Measurements from ENCODE around the gene CCDC33.

The CCDC33 gene

GRCh38 chr15:74318376-74319137, 82.4 kb downstream of the CCDC33 start:
- no peak overlapping the region for H3K27ac ChIP-seq (ENCODE audit: insufficient read depth in 1 of 2, low read depth in 1 of 2, low read length in 2 of 2, poor library complexity in 1 of 2, severe bottlenecking in 2 of 2)
- no peaks in the 10 kb centered on the region for H3K27me3 ChIP-seq (replicated peaks in 2 of 5; ENCODE audit: control insufficient read depth in 4 of 5, insufficient read depth in 5 of 5, low read length in 4 of 5)
- no peaks in the 10 kb centered on the region for H3K36me3 ChIP-seq (ENCODE audit: control insufficient read depth in 4 of 4, insufficient read depth in 4 of 4, low read length in 3 of 4)
- peaks cover 2 to 76% (median 50%) of the 10 kb centered on the region in 4 experiments for H3K4me1 ChIP-seq (ENCODE audit: control extremely low read depth in 1 of 4, control insufficient read depth in 4 of 4, insufficient read depth in 4 of 4, low read length in 3 of 4)
- 90% methylated on average over 4 of the region's 6 CpGs for WGBS (ENCODE audit: insufficient coverage)
- DNase-seq = peak in 2 of 3 donors; percentile 49 to 52
- H3K4me3 ChIP-seq (ENCODE audit: control insufficient read depth in 1 of 7, extremely low read depth in 1 of 7, insufficient read depth in 4 of 7, low read depth in 2 of 7, low read length in 6 of 7) = no peak overlapping the region
- ChIA-PET CTCF (interaction anchor here (0.6 to 0.9 kb wide), 2 partner anchors 146 to 192 kb away, joined by 3 read pairs; no protein-coding TSS in a partner anchor), POLR2A (no interaction called here)
- no peaks in the 10 kb centered on the region for H3K9me3 ChIP-seq (ENCODE audit: control extremely low read depth in 1 of 5, control insufficient read depth in 4 of 5, insufficient read depth in 2 of 5, low read depth in 1 of 5, low read length in 4 of 5)

DNA sequence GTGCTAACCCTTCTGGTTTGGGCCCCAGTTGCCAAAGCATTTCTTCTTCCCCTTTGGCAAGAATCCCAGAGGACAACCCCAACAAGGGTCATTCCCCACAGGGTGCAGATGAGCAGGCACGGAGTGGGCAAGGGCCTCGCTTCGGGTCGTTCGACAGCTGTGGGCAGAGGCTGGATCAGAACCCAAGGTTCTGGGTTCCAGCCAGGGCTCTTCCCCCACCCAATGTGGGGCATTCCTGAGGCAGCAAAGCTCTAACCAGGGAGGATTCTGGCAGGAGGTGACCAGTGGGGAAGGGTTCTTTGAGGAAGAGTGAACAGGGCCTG, 83.0 kb downstream of the CCDC33 start:
- ChIA-PET CTCF (interaction anchor here (0.6 to 5.0 kb wide), 3 partner anchors 10 to 192 kb away, joined by 3 to 44 read pairs (median 27); no protein-coding TSS in a partner anchor), POLR2A (no interaction called here)
- Histone ChIP-seq H3K27me3 (replicated peaks in 2 of 5; ENCODE audit: control insufficient read depth in 4 of 5, insufficient read depth in 5 of 5, low read length in 4 of 5) (no peaks in the 10 kb centered on the region), H3K9me3 (ENCODE audit: control extremely low read depth in 1 of 5, control insufficient read depth in 4 of 5, insufficient read depth in 2 of 5, low read depth in 1 of 5, low read length in 4 of 5) (no peaks in the 10 kb centered on the region), H3K36me3 (ENCODE audit: control insufficient read depth in 4 of 4, insufficient read depth in 4 of 4, low read length in 3 of 4) (no peaks in the 10 kb centered on the region), H3K27ac (ENCODE audit: insufficient read depth in 1 of 2, low read depth in 1 of 2, low read length in 2 of 2, poor library complexity in 1 of 2, severe bottlenecking in 2 of 2) (no peak overlapping the region), H3K4me1 (ENCODE audit: control extremely low read depth in 1 of 4, control insufficient read depth in 4 of 4, insufficient read depth in 4 of 4, low read length in 3 of 4) (peaks cover 2 to 71% (median 50%) of the 10 kb centered on the region in 4 experiments), H3K4me3 (ENCODE audit: control insufficient read depth in 1 of 7, extremely low read depth in 1 of 7, insufficient read depth in 4 of 7, low read depth in 2 of 7, low read length in 6 of 7) (no peak overlapping the region)
- 83% methylated on average over 5 of the region's 5 CpGs for WGBS (ENCODE audit: insufficient coverage)
- no peak for DNase-seq

DNA sequence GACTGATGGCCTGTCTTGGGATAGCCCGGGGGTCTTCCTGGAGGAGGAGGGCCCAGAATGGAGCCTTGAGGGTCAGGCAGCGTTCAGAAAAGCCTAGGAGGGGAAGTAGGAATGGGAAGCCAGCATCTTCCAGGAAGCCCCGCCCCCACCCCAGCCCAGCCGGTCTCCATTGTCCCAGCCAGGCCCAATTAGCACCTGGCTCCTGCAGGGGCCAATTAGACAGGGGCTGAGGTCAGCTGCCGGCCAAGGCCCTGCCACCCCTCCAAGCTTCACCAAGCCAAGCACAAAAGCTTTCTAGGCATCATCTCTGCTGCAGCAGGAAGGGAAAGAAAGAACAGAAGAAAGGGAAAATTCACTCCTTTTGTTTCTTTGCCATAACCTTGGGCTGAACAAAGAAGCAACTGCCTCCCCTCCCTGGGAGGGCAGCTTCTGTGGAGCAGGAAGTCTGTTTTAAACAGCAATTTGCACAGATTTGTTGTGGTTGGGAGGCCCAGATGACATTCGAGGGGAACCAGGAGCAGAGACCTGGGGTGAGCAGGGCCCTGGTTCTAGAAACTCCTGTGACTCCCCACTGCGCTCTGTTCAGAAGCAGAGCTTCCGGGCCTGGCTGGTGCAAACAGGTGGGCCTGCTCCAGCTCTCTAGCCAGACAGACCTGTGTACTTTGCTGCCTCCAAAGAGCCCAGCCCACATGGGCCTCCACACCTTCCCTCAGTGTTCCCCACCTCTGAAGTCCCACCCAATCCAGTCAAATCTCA, 83.6 kb downstream of the CCDC33 start:
- Histone ChIP-seq H3K9me3 (ENCODE audit: control extremely low read depth in 1 of 5, control insufficient read depth in 4 of 5, insufficient read depth in 2 of 5, low read depth in 1 of 5, low read length in 4 of 5) (no peaks in the 10 kb centered on the region), H3K36me3 (ENCODE audit: control insufficient read depth in 4 of 4, insufficient read depth in 4 of 4, low read length in 3 of 4) (no peaks in the 10 kb centered on the region), H3K4me3 (ENCODE audit: control insufficient read depth in 1 of 7, extremely low read depth in 1 of 7, insufficient read depth in 4 of 7, low read depth in 2 of 7, low read length in 6 of 7) (peak overlapping the region in 1 of 7 experiments; percentile 42), H3K4me1 (ENCODE audit: control extremely low read depth in 1 of 4, control insufficient read depth in 4 of 4, insufficient read depth in 4 of 4, low read length in 3 of 4) (peaks cover 2 to 64% (median 49%) of the 10 kb centered on the region in 4 experiments), H3K27me3 (replicated peaks in 2 of 5; ENCODE audit: control insufficient read depth in 4 of 5, insufficient read depth in 5 of 5, low read length in 4 of 5) (no peaks in the 10 kb centered on the region), H3K27ac (ENCODE audit: insufficient read depth in 1 of 2, low read depth in 1 of 2, low read length in 2 of 2, poor library complexity in 1 of 2, severe bottlenecking in 2 of 2) (no peak overlapping the region)
- 49% methylated on average over 5 of the region's 8 CpGs for WGBS (ENCODE audit: insufficient coverage)
- ChIA-PET CTCF (interaction anchor here (0.9 to 5.0 kb wide), 9 partner anchors 8 to 347 kb away, joined by 3 to 44 read pairs (median 7); no protein-coding TSS in a partner anchor), POLR2A (no interaction called here)
- DNase-seq = peak in 2 of 3 donors; percentile 69 to 70

- Histone ChIP-seq H3K9me3 (ENCODE audit: control extremely low read depth in 1 of 5, control insufficient read depth in 4 of 5, insufficient read depth in 2 of 5, low read depth in 1 of 5, low read length in 4 of 5) (no peaks in the 10 kb centered on the region), H3K36me3 (ENCODE audit: control insufficient read depth in 4 of 4, insufficient read depth in 4 of 4, low read length in 3 of 4) (no peaks in the 10 kb centered on the region), H3K27me3 (replicated peaks in 2 of 5; ENCODE audit: control insufficient read depth in 4 of 5, insufficient read depth in 5 of 5, low read length in 4 of 5) (no peaks in the 10 kb centered on the region), H3K27ac (ENCODE audit: insufficient read depth in 1 of 2, low read depth in 1 of 2, low read length in 2 of 2, poor library complexity in 1 of 2, severe bottlenecking in 2 of 2) (no peak overlapping the region), H3K4me1 (ENCODE audit: control extremely low read depth in 1 of 4, control insufficient read depth in 4 of 4, insufficient read depth in 4 of 4, low read length in 3 of 4) (peaks cover 2 to 58% (median 40%) of the 10 kb centered on the region in 4 experiments), H3K4me3 (ENCODE audit: control insufficient read depth in 1 of 7, extremely low read depth in 1 of 7, insufficient read depth in 4 of 7, low read depth in 2 of 7, low read length in 6 of 7) (no peak overlapping the region)
- peak in 1 of 3 donors; percentile 46 for DNase-seq
- 92% methylated on average over 4 of the region's 10 CpGs for WGBS (ENCODE audit: insufficient coverage)
- ChIA-PET POLR2A (no interaction called here), CTCF (interaction anchor here (0.9 to 6.3 kb wide), 11 partner anchors 9 to 347 kb away, joined by 3 to 44 read pairs (median 12); no protein-coding TSS in a partner anchor)
Measured at GRCh38 chr15:74320352-74321247, 84.5 kb downstream of the CCDC33 start.

- no peaks in the 10 kb centered on the region for H3K9me3 ChIP-seq (ENCODE audit: control extremely low read depth in 1 of 5, control insufficient read depth in 4 of 5, insufficient read depth in 2 of 5, low read depth in 1 of 5, low read length in 4 of 5)
- H3K27me3 ChIP-seq (replicated peaks in 2 of 5; ENCODE audit: control insufficient read depth in 4 of 5, insufficient read depth in 5 of 5, low read length in 4 of 5) = no peaks in the 10 kb centered on the region
- no peaks in the 10 kb centered on the region for H3K36me3 ChIP-seq (ENCODE audit: control insufficient read depth in 4 of 4, insufficient read depth in 4 of 4, low read length in 3 of 4)
- peaks cover 0 to 53% (median 30%) of the 10 kb centered on the region in 4 experiments for H3K4me1 ChIP-seq (ENCODE audit: control extremely low read depth in 1 of 4, control insufficient read depth in 4 of 4, insufficient read depth in 4 of 4, low read length in 3 of 4)
- no peak overlapping the region for H3K4me3 ChIP-seq (ENCODE audit: control insufficient read depth in 1 of 7, extremely low read depth in 1 of 7, insufficient read depth in 4 of 7, low read depth in 2 of 7, low read length in 6 of 7)
- ChIA-PET CTCF (interaction anchor here (0.8 to 6.3 kb wide), 27 partner anchors 8 to 952 kb away, joined by 3 to 44 read pairs (median 4); partner anchors contain the start of gene CCDC33), POLR2A (no interaction called here)
- 20% methylated on average over 6 of the region's 6 CpGs for WGBS (ENCODE audit: insufficient coverage)
- DNase-seq = peak; percentile 50 to 78 (median 71)
- no peak overlapping the region for H3K27ac ChIP-seq (ENCODE audit: insufficient read depth in 1 of 2, low read depth in 1 of 2, low read length in 2 of 2, poor library complexity in 1 of 2, severe bottlenecking in 2 of 2)
Measured at GRCh38 chr15:74322558-74323180, 86.5 kb downstream of the CCDC33 start.

DNA sequence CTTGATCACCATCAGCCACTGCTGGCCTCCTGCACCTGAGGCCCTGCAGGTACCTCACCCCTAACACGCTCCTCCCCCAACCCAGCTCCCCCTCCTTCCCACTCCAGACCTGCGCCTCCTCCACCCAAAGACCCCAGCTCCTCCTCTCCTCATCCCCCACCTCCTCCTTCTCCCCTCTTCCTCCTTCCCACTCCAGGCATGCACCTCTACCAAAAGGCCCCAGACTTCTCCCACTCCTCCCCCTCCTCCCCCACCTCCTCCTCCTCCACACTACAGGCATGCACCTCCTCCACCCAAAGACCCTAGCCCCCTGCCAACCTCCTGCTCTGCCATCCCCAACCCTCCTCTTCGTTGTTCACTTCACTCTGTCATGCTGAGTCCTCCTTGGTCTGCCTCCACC, 88.6 kb downstream of the CCDC33 start:
- no peak for DNase-seq
- Histone ChIP-seq H3K27ac (ENCODE audit: insufficient read depth in 1 of 2, low read depth in 1 of 2, low read length in 2 of 2, poor library complexity in 1 of 2, severe bottlenecking in 2 of 2) (no peak overlapping the region), H3K36me3 (ENCODE audit: control insufficient read depth in 4 of 4, insufficient read depth in 4 of 4, low read length in 3 of 4) (no peaks in the 10 kb centered on the region), H3K9me3 (ENCODE audit: control extremely low read depth in 1 of 5, control insufficient read depth in 4 of 5, insufficient read depth in 2 of 5, low read depth in 1 of 5, low read length in 4 of 5) (no peaks in the 10 kb centered on the region), H3K27me3 (replicated peaks in 2 of 5; ENCODE audit: control insufficient read depth in 4 of 5, insufficient read depth in 5 of 5, low read length in 4 of 5) (no peaks in the 10 kb centered on the region), H3K4me3 (ENCODE audit: control insufficient read depth in 1 of 7, extremely low read depth in 1 of 7, insufficient read depth in 4 of 7, low read depth in 2 of 7, low read length in 6 of 7) (no peak overlapping the region), H3K4me1 (ENCODE audit: control extremely low read depth in 1 of 4, control insufficient read depth in 4 of 4, insufficient read depth in 4 of 4, low read length in 3 of 4) (peaks cover 0 to 44% (median 23%) of the 10 kb centered on the region in 4 experiments)
- ChIA-PET CTCF (interaction anchor here (1.3 to 6.3 kb wide), 3 partner anchors 14 to 353 kb away, joined by 3 to 30 read pairs (median 5); no protein-coding TSS in a partner anchor), POLR2A (no interaction called here)
- 94% methylated on average over 3 of the region's 3 CpGs for WGBS (ENCODE audit: insufficient coverage)

Data from common myeloid progenitor, CD34-positive (primary cell).